Dermis blood vessel endothelial cell (primary cell): ENCODE data around the gene AVEN. TPM values are rescaled to one million over a fixed set of nuclear protein-coding genes. Genes with fewer than 3 reads are reported as not detected.
"Not testable (repeated sequence)": the region's sequence is repeated elsewhere in the genome, so short reads cannot be mapped to it uniquely, and the experiment has no call there.

Experiments used
- DNase-seq: peaks from one replicate; pipeline ENCODE4 v3.0.0; 2010
- total RNA-seq: library from RNA; depleted of rRNA; stranded (reverse); fragments of >200 nt; gene quantifications from 2 replicates; pipeline ENCODE4 v1.2.3, GENCODE V29; 2014

The AVEN gene, protein sequence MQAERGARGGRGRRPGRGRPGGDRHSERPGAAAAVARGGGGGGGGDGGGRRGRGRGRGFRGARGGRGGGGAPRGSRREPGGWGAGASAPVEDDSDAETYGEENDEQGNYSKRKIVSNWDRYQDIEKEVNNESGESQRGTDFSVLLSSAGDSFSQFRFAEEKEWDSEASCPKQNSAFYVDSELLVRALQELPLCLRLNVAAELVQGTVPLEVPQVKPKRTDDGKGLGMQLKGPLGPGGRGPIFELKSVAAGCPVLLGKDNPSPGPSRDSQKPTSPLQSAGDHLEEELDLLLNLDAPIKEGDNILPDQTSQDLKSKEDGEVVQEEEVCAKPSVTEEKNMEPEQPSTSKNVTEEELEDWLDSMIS
- total RNA-seq, result 23.9 and 32.2 TPM in 2 replicates

DNA sequence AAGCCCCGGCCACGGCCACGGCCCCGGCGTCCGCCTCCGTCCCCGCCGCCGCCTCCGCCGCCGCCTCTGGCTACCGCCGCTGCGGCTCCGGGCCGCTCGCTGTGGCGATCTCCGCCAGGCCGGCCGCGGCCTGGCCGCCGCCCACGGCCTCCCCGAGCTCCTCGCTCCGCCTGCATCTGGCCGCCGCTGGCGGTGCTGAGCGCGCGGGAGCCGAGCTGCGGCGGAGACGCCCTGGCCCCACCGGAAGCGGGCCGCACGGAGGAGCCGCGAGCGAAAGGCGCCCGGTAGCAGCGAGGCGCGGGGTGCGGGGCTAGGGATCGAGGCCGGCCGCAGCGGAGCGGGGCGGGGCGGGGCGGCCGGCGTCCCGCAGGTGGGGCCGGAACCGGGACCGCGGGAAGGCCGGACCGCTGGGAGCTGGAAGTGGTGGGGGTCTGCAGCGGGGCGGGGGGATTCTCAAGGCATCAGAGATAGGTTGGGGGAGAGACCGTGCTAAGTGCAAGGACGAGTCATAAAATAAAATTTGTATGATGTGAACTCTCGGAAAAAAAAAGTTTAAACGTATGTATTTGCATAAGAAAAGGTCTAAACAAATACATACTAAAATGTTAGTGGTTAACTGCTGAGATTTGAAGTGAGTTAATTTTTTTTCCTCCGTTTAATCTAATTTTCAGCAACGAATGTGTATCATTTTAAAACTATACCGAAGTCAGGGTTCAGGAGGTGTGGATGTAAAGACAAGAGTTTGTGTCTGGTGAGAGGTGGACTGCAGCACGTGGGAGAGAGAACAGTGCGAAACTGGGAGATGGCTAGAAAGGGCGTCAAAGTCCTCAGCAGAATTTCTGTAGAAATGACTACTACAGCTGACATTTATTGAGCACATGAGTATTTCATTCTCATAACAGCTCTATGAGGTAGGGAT is at the start of gene AVEN:
Gene AVEN, minus strand, starts transcription at position 334 of the 919 bp plus-strand sequence. Its CDS starts 158 bp downstream, at position 176.
- peak; percentile 57 for DNase-seq

DNA sequence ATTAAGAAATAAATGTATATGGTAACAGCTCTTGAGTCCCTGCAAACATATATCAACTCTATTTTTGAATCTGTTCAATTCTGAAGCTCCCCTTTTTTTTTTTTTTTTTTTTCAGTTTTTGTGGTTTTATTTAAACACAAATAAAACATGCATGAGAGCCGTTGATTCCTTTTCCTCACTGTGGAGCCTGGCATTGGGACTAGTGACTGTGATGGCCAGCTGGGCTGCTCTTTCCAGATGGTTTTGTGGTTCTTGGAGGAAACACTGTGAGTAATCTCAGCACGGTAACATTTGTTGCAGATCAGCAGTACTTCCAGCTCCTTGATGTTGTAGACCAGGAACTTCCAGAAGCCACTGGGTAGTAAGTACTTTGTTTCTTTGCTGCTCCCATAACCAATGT is 46.7 kb upstream of the AVEN start:
- DNase-seq, result no peak

DNA sequence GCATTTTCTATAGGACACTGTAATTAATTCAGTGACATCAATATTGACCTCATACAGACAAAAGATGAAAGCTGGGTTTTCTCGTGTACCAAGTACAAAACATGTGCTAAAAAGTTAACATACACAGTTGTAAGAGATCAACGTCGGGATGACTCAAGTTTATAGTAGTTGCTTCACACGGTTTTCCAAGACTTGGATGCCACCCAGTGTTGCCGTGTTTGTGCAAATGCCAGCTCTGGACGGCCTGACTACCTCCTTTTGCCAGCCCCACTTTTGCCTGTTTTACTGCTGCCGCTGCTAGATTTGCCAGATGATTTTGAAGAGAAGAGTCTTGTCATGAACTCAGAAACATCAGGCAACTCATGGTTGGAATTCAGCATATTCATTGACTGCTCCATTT is 45.1 kb upstream of the AVEN start:
- no peak for DNase-seq

DNA sequence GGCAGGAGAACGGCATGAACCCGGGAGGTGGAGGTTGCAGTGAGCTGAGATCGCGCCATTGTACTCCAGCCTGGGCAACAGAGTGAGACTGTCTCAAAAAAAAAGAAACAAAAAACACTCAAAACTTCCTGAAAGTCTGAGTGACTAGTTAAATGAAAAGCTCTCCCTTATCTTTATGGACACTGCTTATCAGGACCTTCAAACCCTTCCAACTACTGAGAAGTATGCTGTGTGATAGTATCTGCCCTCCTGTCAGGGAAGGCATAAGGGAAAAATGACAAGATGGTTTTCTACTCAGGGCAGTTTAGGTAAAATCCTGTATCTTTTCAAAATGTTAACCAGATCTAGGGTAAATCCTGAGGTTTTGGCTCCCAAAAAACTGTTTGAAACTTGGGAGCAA is 40.9 kb upstream of the AVEN start:
- no peak for DNase-seq

DNA sequence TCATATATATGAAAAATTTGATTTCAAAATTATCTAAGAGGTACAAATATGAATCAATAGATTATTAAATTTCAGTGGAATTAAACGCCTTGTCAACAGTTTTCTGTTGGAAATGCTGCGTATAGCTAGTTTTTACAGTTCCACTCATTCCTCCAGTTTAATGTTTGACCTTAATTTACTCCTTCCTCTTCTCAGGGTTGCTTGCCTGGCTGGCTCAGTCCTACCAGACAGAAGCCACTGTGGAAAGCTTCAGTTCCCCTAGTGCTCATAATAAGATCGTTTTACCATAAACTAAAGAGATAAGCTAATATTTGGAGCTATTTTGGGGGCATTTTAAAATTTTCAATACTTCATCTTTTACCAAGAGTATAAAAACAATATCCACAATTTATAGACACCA is 39.9 kb upstream of the AVEN start:
- no peak for DNase-seq

DNA sequence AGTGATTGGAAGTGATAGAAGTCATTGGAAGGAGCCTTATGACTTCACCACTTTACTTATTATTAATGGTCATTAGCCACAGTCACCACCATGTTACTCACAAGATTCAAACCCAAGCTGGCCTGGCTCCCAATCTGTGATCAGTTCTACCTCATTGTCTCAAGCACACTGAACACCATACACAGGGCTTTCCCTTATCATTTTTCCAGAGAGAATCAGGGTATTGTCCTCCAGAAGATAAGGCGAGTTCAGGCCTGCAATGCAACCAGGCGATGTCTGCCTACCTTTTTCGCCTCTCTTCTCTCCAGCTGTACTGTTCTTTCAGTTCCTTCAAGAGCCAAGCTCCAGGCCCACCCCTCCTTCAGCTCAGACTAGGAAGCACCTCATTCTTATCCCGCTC is 37.8 kb upstream of the AVEN start:
- DNase-seq, result no peak

DNA sequence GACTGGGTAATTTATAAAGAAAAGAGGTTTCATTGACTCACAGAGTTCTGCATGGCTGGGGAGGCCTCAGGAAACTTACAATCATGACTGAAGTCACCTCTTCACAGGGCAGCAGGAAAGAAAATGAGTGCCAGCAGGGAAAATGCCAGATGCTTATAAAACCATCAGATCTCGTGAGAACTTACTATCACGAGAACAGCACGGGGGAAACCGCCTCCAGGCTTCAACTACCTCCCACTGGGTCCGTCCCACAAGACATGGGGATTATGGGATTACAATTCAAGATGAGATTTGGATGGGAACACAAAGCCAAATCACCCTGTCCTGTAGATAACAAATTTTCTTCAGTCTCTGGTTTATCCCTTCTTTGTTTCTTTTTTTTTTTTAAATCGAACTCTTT is 31.0 kb upstream of the AVEN start:
- no peak for DNase-seq

DNA sequence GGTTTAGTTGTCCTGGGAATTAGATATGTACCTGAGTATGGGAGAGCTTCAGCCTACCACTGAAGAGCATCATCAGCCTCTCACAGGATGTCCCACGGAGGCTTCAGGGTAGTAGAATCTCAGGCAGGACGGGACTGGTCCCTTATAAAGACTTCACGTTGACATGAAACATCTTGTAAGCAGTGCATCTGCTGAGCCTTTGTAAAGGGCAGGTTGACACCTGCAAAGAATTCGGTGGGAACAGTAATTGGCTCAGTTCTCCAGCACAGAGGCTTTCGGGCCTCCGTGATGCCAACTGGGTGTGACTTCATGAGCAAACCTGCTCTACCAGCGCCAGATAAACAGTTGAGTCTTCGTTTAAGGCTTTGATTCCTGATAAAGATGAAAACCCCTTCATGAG is 26.9 kb upstream of the AVEN start:
- DNase-seq, result no peak

DNA sequence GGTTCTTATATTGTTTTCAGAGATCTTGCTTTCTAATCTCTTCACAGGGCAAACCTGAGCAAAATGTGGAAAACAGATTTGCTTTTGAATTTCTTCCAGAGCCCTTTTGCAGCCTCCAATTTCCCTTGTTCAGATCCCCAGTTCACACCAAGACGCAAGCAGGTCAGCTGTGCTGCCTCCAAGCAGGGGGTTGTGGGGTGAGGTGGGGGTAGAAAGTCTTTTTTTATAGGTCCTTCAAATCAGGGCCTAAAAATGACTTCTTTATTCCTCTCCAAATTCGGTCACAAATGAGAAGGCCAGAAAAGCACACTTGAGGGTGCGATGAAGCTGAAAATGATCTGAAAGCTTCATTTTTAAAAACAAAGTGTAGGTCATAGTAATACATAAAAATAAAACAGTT is 26.3 kb upstream of the AVEN start:
- DNase-seq, result no peak

DNA sequence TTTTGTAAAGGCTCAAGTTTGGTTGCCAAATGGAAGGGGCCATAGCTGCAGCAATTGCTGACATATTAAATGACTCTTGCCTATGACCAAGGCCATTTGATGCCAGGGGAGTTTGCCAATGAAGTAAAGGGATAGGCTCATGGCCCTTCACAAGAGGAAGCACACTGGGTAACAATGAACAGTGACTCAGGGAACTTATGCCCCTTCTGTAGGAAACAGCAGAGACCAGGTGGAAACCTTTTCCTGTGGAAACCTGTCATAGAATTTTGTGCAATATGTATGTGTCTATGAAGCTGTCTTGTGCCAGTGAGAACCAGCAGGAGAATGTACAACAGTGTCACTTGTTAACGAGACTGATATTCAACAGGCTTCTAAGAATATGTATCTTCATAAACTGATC is 25.4 kb upstream of the AVEN start:
- DNase-seq, result peak; percentile 44

DNA sequence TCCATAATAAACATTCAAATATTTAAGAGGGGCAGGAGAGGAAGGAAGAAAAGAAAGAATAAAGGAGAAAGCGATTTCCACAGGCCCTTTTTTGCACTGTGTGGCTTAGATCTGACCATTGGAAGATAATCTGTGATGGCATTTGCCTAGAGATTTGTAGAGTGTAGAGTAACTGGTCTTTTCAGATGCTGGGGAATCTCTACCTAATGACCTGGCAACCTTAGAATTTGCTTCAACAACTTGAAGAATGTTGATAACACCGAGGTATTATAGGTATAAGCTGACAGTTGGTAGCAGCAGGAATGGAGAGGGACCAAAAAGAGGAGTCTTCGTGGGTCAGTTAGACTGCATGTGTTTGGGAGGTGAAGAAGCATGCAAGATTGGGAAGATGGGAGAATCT is 20.9 kb upstream of the AVEN start:
- no peak for DNase-seq

DNA sequence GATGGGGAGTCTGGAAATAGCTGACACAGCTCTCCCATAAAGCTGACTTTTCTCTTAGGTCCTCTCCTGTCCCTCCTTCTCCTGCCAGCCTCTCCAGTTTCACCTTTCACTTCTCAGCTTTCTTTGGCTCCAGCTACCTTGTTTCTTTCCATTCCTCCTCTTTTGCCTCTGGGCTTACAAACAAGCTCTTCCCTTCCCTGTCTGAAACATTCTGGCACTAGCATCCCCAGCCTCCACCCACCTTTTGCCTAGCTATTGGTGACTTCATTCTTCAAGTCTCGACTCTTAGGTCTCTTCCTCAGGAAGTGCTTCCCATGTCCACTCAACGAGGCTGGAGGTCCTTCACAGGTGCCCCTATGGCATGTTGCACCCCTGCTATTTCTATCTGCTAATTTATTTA is 20.5 kb upstream of the AVEN start:
- DNase-seq, result no peak

DNA sequence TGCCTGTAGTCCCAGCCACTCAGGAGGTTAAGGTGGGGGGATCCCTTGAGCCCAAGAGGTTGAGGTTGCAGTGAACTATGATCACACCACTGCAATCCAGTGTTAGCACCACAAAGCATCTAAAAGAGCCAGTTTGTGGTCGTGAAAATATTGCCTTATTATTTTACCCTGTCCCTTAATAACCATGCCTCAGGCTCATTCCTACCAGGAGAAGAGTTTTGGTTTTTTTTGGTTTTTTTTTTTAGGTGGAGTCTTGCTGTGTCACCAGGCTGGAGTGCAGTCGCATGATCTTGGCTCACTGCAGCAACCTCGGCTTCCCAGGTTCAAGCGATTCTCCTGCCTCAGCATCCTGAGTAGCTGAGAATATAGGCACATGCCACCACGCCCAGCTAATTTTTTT is 17.9 kb upstream of the AVEN start:
- no peak for DNase-seq

DNA sequence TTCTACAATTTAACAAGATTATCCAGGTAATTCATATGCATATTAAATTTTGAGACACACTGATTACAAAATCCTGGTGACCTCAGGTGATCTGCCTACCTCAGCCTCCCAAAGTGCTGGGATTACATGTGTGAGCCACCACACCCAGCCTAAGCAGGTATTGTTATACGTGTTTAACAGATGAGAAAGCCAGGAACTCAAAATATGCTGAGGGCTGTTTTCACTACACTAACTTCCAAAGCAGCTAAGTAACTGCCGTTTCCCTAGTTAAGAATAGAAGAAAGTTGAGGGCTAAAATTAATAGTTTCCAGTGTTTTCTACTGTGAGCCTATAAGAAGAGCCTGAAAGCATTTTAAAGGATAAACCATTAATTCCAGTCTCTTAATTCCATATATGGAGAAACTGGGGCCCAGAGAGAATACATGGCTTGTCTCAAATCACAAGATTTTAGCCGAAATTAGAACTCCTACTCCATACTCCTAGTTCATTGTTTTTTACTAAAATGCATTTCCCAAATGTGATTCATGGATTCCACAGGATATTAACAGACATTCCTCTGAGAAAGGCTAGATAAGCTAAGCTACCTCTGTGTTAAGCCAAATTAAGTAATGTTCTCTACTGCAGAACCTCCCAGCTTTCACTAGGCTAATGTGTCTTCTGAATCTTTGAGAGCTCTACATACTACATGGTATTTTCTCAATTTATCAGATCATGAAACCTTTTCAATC is 17.0 kb upstream of the AVEN start:
- DNase-seq, result peak; percentile 77

DNA sequence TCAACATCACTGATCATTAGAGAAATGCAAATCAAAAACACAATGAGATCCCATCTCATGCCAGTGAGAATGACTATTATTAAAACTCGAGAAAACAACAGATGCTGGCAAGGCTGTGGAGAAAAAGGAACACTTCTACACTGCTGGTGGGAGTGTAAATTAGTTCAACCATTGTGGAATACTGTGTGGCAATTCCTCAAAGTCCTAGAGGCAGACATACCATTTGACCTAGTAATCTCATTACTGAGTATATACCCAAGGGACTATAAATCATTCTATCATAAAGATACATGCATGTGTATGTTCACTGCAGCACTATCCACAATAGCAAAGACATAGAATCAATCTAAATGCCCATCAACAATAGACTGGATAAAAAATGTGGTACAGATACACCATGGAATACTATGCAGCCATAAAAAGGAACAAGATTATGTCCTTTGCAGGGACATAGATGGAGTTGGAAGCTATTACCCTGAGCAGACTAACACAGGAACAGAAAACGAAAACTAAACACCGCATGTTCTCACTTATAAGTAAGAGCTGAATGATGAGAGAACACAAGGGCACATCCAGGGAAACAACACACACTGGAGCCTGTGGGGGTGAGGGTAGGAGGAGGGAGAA is 15.2 kb upstream of the AVEN start:
- DNase-seq, result no peak

DNA sequence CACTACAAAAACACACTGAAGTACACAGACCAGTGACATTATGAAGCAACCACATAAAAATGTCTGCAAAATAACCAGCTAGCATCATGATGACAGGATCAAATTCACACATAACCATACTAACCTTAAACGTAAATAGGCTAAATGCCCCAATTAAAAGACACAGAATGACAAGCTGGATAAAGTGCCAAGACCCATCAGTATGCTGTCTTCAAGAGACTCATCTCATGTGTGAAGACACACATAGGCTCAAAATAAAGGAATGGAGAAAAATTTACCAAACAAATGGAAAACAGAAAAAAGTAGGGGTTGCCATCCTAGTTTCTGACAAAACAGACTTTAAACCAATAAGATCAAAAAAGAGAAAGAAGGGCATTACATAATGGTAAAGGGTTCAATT is 11.4 kb upstream of the AVEN start:
- DNase-seq, result not testable (repeated sequence)

DNA sequence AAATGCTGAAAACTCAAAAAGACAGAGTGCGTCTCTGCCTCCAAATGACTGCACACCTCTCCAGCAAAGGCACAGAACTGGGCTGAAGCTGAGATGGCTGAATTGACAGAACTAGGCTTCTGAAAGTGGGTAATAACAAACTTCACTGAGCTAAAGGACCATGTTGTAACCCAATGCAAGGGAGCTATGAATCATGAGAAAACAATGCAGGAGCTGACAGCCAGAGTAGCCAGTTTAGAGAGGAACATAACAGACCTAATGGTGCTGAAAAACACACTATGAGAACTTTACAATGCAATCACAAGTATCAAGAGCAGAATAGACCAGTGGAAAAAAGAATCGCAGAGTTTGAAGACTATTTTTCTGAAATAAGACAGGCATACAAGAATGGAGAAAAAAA is 10.1 kb upstream of the AVEN start:
- no peak for DNase-seq

DNA sequence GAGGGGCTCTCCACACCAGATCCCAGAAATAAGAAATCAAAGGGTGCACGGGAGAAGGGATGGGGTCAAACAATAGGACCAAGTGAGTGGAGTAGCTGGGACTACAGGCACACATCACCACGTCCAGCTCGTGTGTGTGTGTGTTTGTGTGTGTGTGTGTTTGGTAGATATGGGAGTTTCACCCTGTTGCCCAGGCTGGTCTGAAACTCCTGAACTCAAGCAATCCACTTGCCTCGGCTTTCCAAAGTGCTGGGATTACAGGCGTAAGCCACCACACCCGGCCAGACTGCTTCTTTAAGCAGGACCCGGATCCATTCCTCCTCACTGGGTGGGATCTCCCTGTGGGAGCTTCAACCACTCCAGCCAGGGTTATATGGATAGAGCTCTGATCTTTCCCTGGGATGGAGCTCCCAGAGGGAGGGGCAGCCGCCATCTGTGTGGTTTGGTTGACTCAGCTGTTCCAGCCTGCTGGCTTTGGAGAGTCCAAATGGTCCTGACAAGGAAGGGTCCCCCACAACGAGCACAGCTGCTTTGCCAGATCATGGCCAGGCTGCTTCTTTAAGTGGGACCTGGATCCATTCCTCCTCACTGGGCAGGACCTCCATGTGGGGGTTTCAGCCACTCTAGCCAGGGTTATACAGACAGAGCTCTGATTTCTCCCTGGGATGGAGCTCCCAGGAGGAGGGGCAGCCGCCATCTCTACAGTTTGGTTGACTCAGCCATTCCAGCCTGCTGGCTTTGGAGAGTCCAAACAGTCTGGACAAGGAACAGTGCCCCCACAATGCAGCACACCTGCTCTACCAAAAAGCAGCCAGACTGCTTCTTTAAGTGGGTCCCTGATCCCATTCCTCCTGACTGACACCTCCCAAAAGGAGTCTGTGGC is 9.1 kb upstream of the AVEN start:
- DNase-seq, result no peak

DNA sequence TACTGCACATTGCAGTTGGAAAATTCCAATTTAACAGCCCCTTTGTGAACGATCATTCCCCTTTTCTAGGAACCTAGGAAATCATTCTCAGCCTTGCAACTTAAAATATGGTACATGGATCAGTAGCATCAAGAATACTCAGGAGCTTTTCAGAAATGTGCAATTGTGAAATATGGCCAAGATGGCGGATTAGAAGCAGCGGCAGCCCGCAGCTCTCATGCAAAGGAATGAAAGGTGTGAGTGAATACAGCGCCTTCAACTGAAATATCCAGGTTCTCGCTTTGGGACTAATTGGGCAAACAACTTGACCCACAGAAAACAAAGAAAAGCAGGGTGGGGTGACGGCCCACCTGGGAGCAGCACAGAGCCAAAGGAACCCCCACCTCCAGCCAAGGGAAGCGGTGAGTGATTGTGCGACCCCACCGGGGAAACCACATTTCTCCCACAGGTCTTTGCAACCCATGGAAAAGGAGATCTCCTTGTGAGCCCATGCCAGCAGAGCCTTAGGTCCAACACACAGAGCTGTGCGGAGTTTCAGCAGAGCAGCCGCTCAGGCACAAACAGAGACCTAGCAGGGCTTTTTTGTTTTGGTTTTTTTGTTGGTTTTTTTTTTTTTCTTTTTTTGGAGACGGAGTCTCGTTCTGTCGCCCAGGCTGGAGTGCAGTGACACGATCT is 7.6 kb upstream of the AVEN start:
- DNase-seq, result no peak

DNA sequence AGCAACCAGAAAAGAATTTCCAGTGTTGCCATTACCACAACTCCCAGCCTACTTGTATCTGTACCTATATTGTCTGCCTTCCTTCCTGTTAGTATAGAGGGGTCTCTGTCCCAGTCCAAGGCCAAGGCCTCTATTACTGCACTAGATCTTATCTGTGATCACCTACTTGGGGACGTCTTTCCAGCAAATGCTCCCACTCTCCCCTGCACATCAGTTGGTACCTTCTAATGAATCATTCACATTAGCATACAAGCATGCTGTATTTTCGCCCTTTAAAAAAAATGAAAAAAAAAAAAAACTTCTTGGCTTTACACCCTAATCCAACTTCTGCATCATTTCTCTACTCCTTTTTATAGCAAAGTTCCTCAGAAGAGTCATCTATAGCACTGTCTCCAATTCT is 4.8 kb upstream of the AVEN start:
- no peak for DNase-seq

DNA sequence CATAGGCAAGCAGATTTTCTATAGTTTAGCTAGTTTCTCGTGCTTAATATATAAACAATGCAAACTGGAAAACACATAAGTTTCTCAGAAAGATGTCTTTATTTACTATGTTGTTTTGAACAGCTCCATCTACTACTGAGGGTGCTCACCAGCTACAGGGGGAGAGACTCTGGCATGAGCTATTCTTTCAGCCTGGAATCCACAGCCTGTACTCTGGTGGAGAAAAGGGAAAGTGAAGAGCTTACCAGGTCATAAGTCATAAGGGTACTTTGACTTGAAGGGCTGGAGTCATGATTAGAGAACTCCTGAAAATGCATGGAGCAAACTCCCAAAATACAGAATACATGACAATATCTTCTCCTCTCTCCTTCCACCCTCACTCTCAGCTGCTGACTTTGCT is 4.4 kb upstream of the AVEN start:
- DNase-seq, result no peak
